HepG2 (cell line): Measurements from ENCODE around the gene CHMP4B. TPM values are rescaled to one million over a fixed set of nuclear protein-coding genes. Genes with fewer than 3 reads are reported as not detected.

Experiments used
- ATAC-seq: fragments of 200-7000 bp; cut with Tn5 transposase; 3 replicates; pipeline ENCODE4 v1.9.1; 2020; ENCODE audit warnings: mild to moderate bottlenecking, moderate library complexity
- BruUV-seq: library from RNA; stranded (reverse); fragments of 400-500 nt; replicated peaks from 2 replicates; lab custom pipeline; 2021; lab: Mats Ljungman, UMichigan
- CTCF ChIA-PET: fragments of 300-600 bp; formaldehyde crosslinking; extraction: SDS; loops from one replicate; lab custom pipeline; 2021; ENCODE audit warnings: low total read pairs, inconsistent platforms, low intra/inter-chr PET ratio; lab: Yijun Ruan, JAX
- POLR2A ChIA-PET: fragments of 350-600 bp; sonication (Branson Sonifier 250); formaldehyde crosslinking; loops from one replicate; lab custom pipeline; 2020; ENCODE audit warnings: antibody characterized with exemption, inconsistent platforms; lab: Yijun Ruan, JAX
- DNase-seq: peaks from one replicate; pipeline ENCODE4 v3.0.0-alpha.2; 2015; ENCODE audit warnings: low spot score
- FAIRE-seq: peaks from 3 replicates; lab custom pipeline; 2011; peaks lifted over from hg19 to GRCh38; lab: Jason Lieb, UNC
- H2AFZ ChIP-seq: one replicate; pipeline ENCODE4 v1.6.1; 2011; ENCODE audit warnings: low read length, inconsistent platforms
- H3K27ac ChIP-seq: fragments of 300-600 bp; 3 replicates; pipeline ENCODE4 v1.8.0; 2011; ENCODE audit warnings: mixed run types, mild to moderate bottlenecking, mixed read lengths, low read length, inconsistent platforms; ENCODE audit not compliant: insufficient read depth; ENCODE audit errors: extremely low read length
- H3K27me3 ChIP-seq, 2 experiments: fragments of 200-600 bp in 1 of 2; 2 replicates in 1 of 2; 3 replicates in 1 of 2; pipeline versions ENCODE4 v1.6.0 to v1.8.0; 2011; ENCODE audit warnings: low read length in 2 of 2, mild to moderate bottlenecking in 2 of 2, moderate library complexity in 2 of 2, inconsistent platforms in 1 of 2; ENCODE audit not compliant: insufficient read depth in 2 of 2, control insufficient read depth in 1 of 2
- H3K36me3 ChIP-seq, 2 experiments: fragments of 200-600 bp in 1 of 2; replicated peaks in 1 of 2; 2 replicates in 1 of 2; 3 replicates in 1 of 2; pipeline versions ENCODE4 v1.5.1 to v1.8.0; 2011; ENCODE audit warnings: low read length in 2 of 2, inconsistent platforms in 1 of 2; ENCODE audit not compliant: insufficient read depth in 2 of 2, control insufficient read depth in 1 of 2
- H3K4me1 ChIP-seq: 2 replicates; pipeline ENCODE4 v1.5.1; 2012; ENCODE audit warnings: low read length, inconsistent platforms; ENCODE audit not compliant: insufficient read depth
- H3K4me2 ChIP-seq: 2 replicates; pipeline ENCODE4 v1.6.0; 2011; ENCODE audit warnings: low read depth, low read length, inconsistent platforms
- H3K4me3 ChIP-seq, 3 experiments: fragments of 200-600 bp in 1 of 3; sonication (generic), shearing (Covaris generic) in 1 of 3; replicated peaks in 1 of 3; 2 replicates each; pipeline ENCODE4 v1.5.1; 2011 to 2016; ENCODE audit warnings: low read length in 3 of 3, inconsistent platforms in 2 of 3, low read depth in 2 of 3, mild to moderate bottlenecking in 2 of 3, control low read depth in 1 of 3, mixed read lengths in 1 of 3; ENCODE audit not compliant: insufficient read depth in 1 of 3
- H3K79me2 ChIP-seq: one replicate; pipeline ENCODE4 v1.6.1; 2011; ENCODE audit warnings: low read length, inconsistent platforms; ENCODE audit not compliant: insufficient read depth
- H3K9ac ChIP-seq: 2 replicates; pipeline ENCODE4 v1.6.0; 2011; ENCODE audit warnings: mild to moderate bottlenecking, low read depth, low read length, inconsistent platforms; ENCODE audit not compliant: insufficient read depth
- H3K9me3 ChIP-seq: 2 replicates; pipeline ENCODE4 v1.5.1; 2012; ENCODE audit warnings: mild to moderate bottlenecking, low read length
- H4K20me1 ChIP-seq: 2 replicates; pipeline ENCODE4 v1.6.0; 2011; ENCODE audit warnings: inconsistent platforms, mild to moderate bottlenecking, low read length, moderate library complexity; ENCODE audit not compliant: insufficient read depth
- CHCHD3 ChIP-seq: sonication (generic); formaldehyde crosslinking; IDR thresholded peaks from 2 replicates; pipeline ENCODE4 v1.8.0; 2022; ENCODE audit warnings: mild to moderate bottlenecking, missing genetic modification reagents, moderate library complexity
- IKZF4 ChIP-seq: sonication (generic); formaldehyde crosslinking; IDR thresholded peaks from 2 replicates; pipeline ENCODE4 v1.5.1; 2020; ENCODE audit warnings: borderline replicate concordance, mild to moderate bottlenecking, low read depth, missing genetic modification reagents; ENCODE audit errors: not compliant biosample characterization
- JUNB ChIP-seq: sonication (generic); formaldehyde crosslinking; IDR thresholded peaks from 2 replicates; pipeline ENCODE4 v1.8.0; 2022; ENCODE audit warnings: missing genetic modification reagents, mild to moderate bottlenecking, borderline replicate concordance
- MIER3 ChIP-seq: IDR thresholded peaks from 2 replicates; pipeline ENCODE4 v1.6.1; 2016; ENCODE audit warnings: missing compliant biosample characterization, borderline replicate concordance
- NFIB ChIP-seq: sonication (generic); formaldehyde crosslinking; IDR thresholded peaks from 2 replicates; pipeline ENCODE4 v1.9.0; 2021; ENCODE audit warnings: missing genetic modification reagents, mild to moderate bottlenecking, borderline replicate concordance
- PATZ1 ChIP-seq: sonication (generic); formaldehyde crosslinking; IDR thresholded peaks from 2 replicates; pipeline ENCODE4 v1.4.0; 2020; ENCODE audit warnings: missing genetic modification reagents
- RBM22 ChIP-seq: fragments of 200-400 bp; formaldehyde crosslinking; optimal IDR thresholded peaks from 2 replicates; pipeline ENCODE3; 2017; ENCODE audit warnings: mild to moderate bottlenecking, low read length, moderate library complexity
- RFX5 ChIP-seq: IDR thresholded peaks from 2 replicates; pipeline ENCODE4 v1.6.1; 2011; ENCODE audit warnings: low read depth, low read length, improper control_type of control experiment
- ZBTB34 ChIP-seq: sonication (generic); formaldehyde crosslinking; IDR thresholded peaks from 2 replicates; pipeline ENCODE4 v1.8.0; 2022; ENCODE audit warnings: mild to moderate bottlenecking, missing genetic modification reagents
- ZBTB42 ChIP-seq: sonication (generic); formaldehyde crosslinking; IDR thresholded peaks from 2 replicates; pipeline ENCODE4 v1.5.0; 2020; ENCODE audit warnings: mild to moderate bottlenecking, missing genetic modification reagents
- ZNF101 ChIP-seq: sonication (generic); formaldehyde crosslinking; IDR thresholded peaks from 2 replicates; pipeline ENCODE4 v1.4.0; 2020; ENCODE audit warnings: mild to moderate bottlenecking, low read depth, missing genetic modification reagents, borderline replicate concordance
- ZNF205 ChIP-seq: IDR thresholded peaks from 2 replicates; pipeline ENCODE4 v1.6.1; 2018; ENCODE audit warnings: missing biosample characterization, missing genetic modification reagents
- ZNF225 ChIP-seq: sonication (generic); formaldehyde crosslinking; IDR thresholded peaks from 2 replicates; pipeline ENCODE4 v1.4.0; 2020; ENCODE audit warnings: mild to moderate bottlenecking, missing genetic modification reagents
- ZNF414 ChIP-seq: sonication (generic); formaldehyde crosslinking; IDR thresholded peaks from 2 replicates; pipeline ENCODE4 v1.5.0; 2020; ENCODE audit warnings: missing genetic modification reagents
- ZNF543 ChIP-seq: sonication (generic); formaldehyde crosslinking; IDR thresholded peaks from 2 replicates; pipeline ENCODE4 v1.4.0; 2020; ENCODE audit warnings: mild to moderate bottlenecking, missing genetic modification reagents
- WGBS: methylation state at CpG from one replicate; pipeline ENCODE4 v1.1.6; 2017; ENCODE audit warnings: low lambda C conversion rate; 5-methylcytosine and 5-hydroxymethylcytosine counted together
- in situ Hi-C: cut with HindIII; loops from 2 replicates; pipeline ENCODE4 v1.10.0; 2017; ENCODE audit warnings: low pct_unique_long_range_greater_than_20kb; ENCODE audit not compliant: extremely low pct_ligation_motif_present
- intact Hi-C: fragments of 100-400 bp; cut with micrococcal nuclease; formaldehyde crosslinking; loops from one replicate; pipeline ENCODE4 v1.10.0; 2022; ENCODE audit not compliant: unreplicated experiment
- polyA plus RNA-seq, 8 experiments: library from polyadenylated mRNA; depleted of rRNA in 3 of 8; stranded (reverse) in 7 of 8; unstranded in 1 of 8; fragments of >200 nt; fragmentation: Illumina TruSeq in 4 of 8; extraction: Trizol in 4 of 8; gene quantifications; 2 replicates each; pipeline versions ENCODE4 v1.2.1 to v1.2.3, GENCODE V29; 2011 to 2016; ENCODE audit warnings: low read depth in 4 of 8, missing spikeins in 1 of 8, mixed read lengths in 1 of 8; ENCODE audit not compliant: insufficient read depth in 1 of 8
- total RNA-seq, 5 experiments: library from RNA; depleted of rRNA; stranded (reverse); fragments of >200 nt; fragmentation: Illumina TruSeq; extraction: Trizol; gene quantifications; 2 replicates each; pipeline ENCODE4 v1.2.3, GENCODE V29; 2016; ENCODE audit warnings: low read depth in 1 of 5

Gene CHMP4B
- total and polyA plus RNA-seq, 2 of the 13 experiments (the other 11 are each of a cell fraction or from before 2014, with no cell fraction given), result 40.1 to 45.6 TPM

GRCh38 chr20:33846291-33846935 is 35.3 kb downstream of the CHMP4B start:
- no peak for DNase-seq
- in situ Hi-C loops, result no loop called here
- peaks cover 18% of the 10 kb centered on the region; the same call in 1 of the 2 replicates for H4K20me1 ChIP-seq
- ChIA-PET POLR2A (no interaction called here), CTCF (no interaction called here)
- no peak for FAIRE-seq
- H3K79me2 ChIP-seq, result peaks cover 55% of the 10 kb centered on the region
- H3K36me3 ChIP-seq, result peaks cover 21 to 27% of the 10 kb centered on the region in 2 experiments
- peak; percentile 23 for TF ChIP-seq RBM22
- TF ChIP-seq MIER3 (CRISPR knock-in tag), result no peak
- no peak overlapping the region for H3K27ac ChIP-seq
- no peak overlapping the region for H3K4me2 ChIP-seq
- ATAC-seq, result no peak
- no peaks in the 10 kb centered on the region for H3K27me3 ChIP-seq
- H3K4me1 ChIP-seq, result peaks cover 41% of the 10 kb centered on the region
- no peak overlapping the region for H3K9ac ChIP-seq
- H3K9me3 ChIP-seq, result no peaks in the 10 kb centered on the region
- WGBS, result 95% methylated on average over 6 of the region's 6 CpGs
- no peak overlapping the region for H2AFZ ChIP-seq
- H3K4me3 ChIP-seq, result no peak overlapping the region
- no TSS peak for BruUV-seq
- intact Hi-C loops, result no loop called here

GRCh38 chr20:33847006-33847405 is 35.9 kb downstream of the CHMP4B start:
- H3K4me1 ChIP-seq, result peaks cover 37% of the 10 kb centered on the region
- peaks cover 49% of the 10 kb centered on the region for H3K79me2 ChIP-seq
- H3K9ac ChIP-seq, result no peak overlapping the region
- FAIRE-seq (no peak), DNase-seq (no peak), ATAC-seq (no peak)
- in situ Hi-C loops (no loop called here), intact Hi-C loops (no loop called here)
- ChIA-PET CTCF (no interaction called here), POLR2A (no interaction called here)
- no peak overlapping the region for H3K27ac ChIP-seq
- H3K9me3 ChIP-seq, result no peaks in the 10 kb centered on the region
- H3K27me3 ChIP-seq, result no peaks in the 10 kb centered on the region
- H3K4me2 ChIP-seq, result no peak overlapping the region
- H4K20me1 ChIP-seq, result peaks cover 18% of the 10 kb centered on the region; the same call in 1 of the 2 replicates
- H3K4me3 ChIP-seq, result no peak overlapping the region
- H2AFZ ChIP-seq, result no peak overlapping the region
- BruUV-seq, result no TSS peak
- peaks cover 26 to 33% of the 10 kb centered on the region in 2 experiments for H3K36me3 ChIP-seq
- no peak for TF ChIP-seq JUNB (CRISPR knock-in tag)
- TF ChIP-seq IKZF4 (CRISPR knock-in tag), result no peak
- no peak for TF ChIP-seq ZNF205
- TF ChIP-seq ZNF543 (CRISPR knock-in tag), result no peak
- no peak for TF ChIP-seq PATZ1 (CRISPR knock-in tag)
- TF ChIP-seq RFX5, result no peak
- no peak for TF ChIP-seq ZNF225 (CRISPR knock-in tag)
- no peak for TF ChIP-seq ZNF414 (CRISPR knock-in tag)
- no peak for TF ChIP-seq ZBTB34 (CRISPR knock-in tag)
- TF ChIP-seq ZNF101, result no peak
- no peak for TF ChIP-seq NFIB (CRISPR knock-in tag)
- TF ChIP-seq ZBTB42 (CRISPR knock-in tag), result no peak
- TF ChIP-seq CHCHD3 (CRISPR knock-in tag), result no peak
